GM12878 (cell line): ENCODE measurements around the gene RBBP5. TPM values are rescaled to one million over a fixed set of nuclear protein-coding genes. Genes with fewer than 3 reads are reported as not detected.

Source experiments
- ATAC-seq: fragments of 200-7000 bp; cut with Tn5 transposase; 3 replicates; pipeline ENCODE4 v1.9.1; 2020; ENCODE audit warnings: mild to moderate bottlenecking, moderate library complexity
- BruUV-seq: library from RNA; stranded (reverse); fragments of 400-500 nt; replicated peaks from 2 replicates; lab custom pipeline; 2021; lab: Mats Ljungman, UMichigan
- CTCF ChIA-PET: fragments of 300-600 bp; sonication (Branson Sonifier 250); formaldehyde crosslinking; extraction: SDS; loops from one replicate; lab custom pipeline; 2021; ENCODE audit warnings: inconsistent platforms; lab: Yijun Ruan, JAX
- POLR2A ChIA-PET: fragments of 350-600 bp; formaldehyde crosslinking; extraction: SDS; loops from one replicate; lab custom pipeline; 2021; ENCODE audit warnings: inconsistent platforms; lab: Charles Lee
- RAD21 ChIA-PET: fragments of 300-600 bp; sonication (Branson Sonifier 250); formaldehyde crosslinking; loops from one replicate; lab custom pipeline; 2023; ENCODE audit warnings: antibody characterized with exemption; ENCODE audit not compliant: unreplicated experiment; lab: Charles Lee
- SMC1A ChIA-PET: fragments of 300-600 bp; sonication (Branson Sonifier 250); formaldehyde crosslinking; loops from one replicate; lab custom pipeline; 2023; ENCODE audit not compliant: unreplicated experiment, uncharacterized antibody; lab: Charles Lee
- DNase-seq: peaks from one replicate; pipeline ENCODE4 v3.0.0-alpha.2; 2011; ENCODE audit warnings: low read depth, low spot score
- FAIRE-seq: peaks from 3 replicates; lab custom pipeline; 2011; peaks lifted over from hg19 to GRCh38; lab: Jason Lieb, UNC
- H2AFZ ChIP-seq: 2 replicates; pipeline ENCODE4 v1.6.0; 2011; ENCODE audit warnings: low read depth, low read length, control low read depth; ENCODE audit not compliant: control insufficient read depth
- H3K27ac ChIP-seq: 2 replicates; pipeline ENCODE4 v1.5.1; 2011; ENCODE audit warnings: control low read depth; ENCODE audit not compliant: control insufficient read depth, insufficient read depth
- H3K27me3 ChIP-seq, 2 experiments: replicated peaks in 1 of 2; 2 replicates each; pipeline versions ENCODE4 v1.6.0 to v1.6.1; 2011; ENCODE audit warnings: low read length in 1 of 2; ENCODE audit not compliant: control insufficient read depth in 2 of 2, insufficient read depth in 2 of 2
- H3K36me3 ChIP-seq, 2 experiments: 2 replicates each; pipeline ENCODE4 v1.5.1; 2011; ENCODE audit warnings: low read length in 1 of 2; ENCODE audit not compliant: control insufficient read depth in 2 of 2, insufficient read depth in 2 of 2
- H3K4me1 ChIP-seq: 2 replicates; pipeline ENCODE4 v1.6.1; 2011; ENCODE audit warnings: mild to moderate bottlenecking, low read length, moderate library complexity, mixed read lengths; ENCODE audit not compliant: control insufficient read depth, insufficient read depth
- H3K4me2 ChIP-seq: 2 replicates; pipeline ENCODE4 v1.6.0; 2011; ENCODE audit warnings: control low read depth; ENCODE audit not compliant: control insufficient read depth, insufficient read depth
- H3K4me3 ChIP-seq: fragments of 200-600 bp; sonication (generic); 2 replicates; pipeline ENCODE4 v1.5.1; 2016
- H3K79me2 ChIP-seq: 2 replicates; pipeline ENCODE4 v1.6.0; 2011; ENCODE audit warnings: low read length; ENCODE audit not compliant: control insufficient read depth, insufficient read depth
- H3K9ac ChIP-seq: 2 replicates; pipeline ENCODE4 v1.8.0; 2011; ENCODE audit warnings: low read length, control low read depth, mixed read lengths; ENCODE audit not compliant: control insufficient read depth, insufficient read depth
- H3K9me3 ChIP-seq: replicated peaks from 3 replicates; pipeline ENCODE4 v1.5.1; 2011; ENCODE audit warnings: mild to moderate bottlenecking, low read length; ENCODE audit not compliant: control insufficient read depth, insufficient read depth
- H4K20me1 ChIP-seq: 2 replicates; pipeline ENCODE4 v1.6.0; 2011; ENCODE audit not compliant: control insufficient read depth, insufficient read depth
- BHLHE40 ChIP-seq, 2 experiments: fragments of 450-650 bp in 1 of 2; IDR thresholded peaks; 2 replicates each; pipeline ENCODE4 v1.6.1; 2011 to 2017; ENCODE audit warnings: low read depth in 2 of 2, borderline replicate concordance in 1 of 2, improper control_type of control experiment in 1 of 2, low read length in 1 of 2, mild to moderate bottlenecking in 1 of 2
- CREM ChIP-seq: IDR thresholded peaks from 2 replicates; pipeline ENCODE4 v1.6.1; 2014; ENCODE audit warnings: antibody characterized with exemption, low read depth
- EZH2 ChIP-seq: IDR thresholded peaks from 2 replicates; pipeline ENCODE4 v1.6.1; 2012; ENCODE audit warnings: low read depth, mild to moderate bottlenecking, control low read depth, inconsistent platforms, low read length, borderline replicate concordance; ENCODE audit not compliant: control insufficient read depth
- FOXK2 ChIP-seq: fragments of 450-650 bp; IDR thresholded peaks from 2 replicates; pipeline ENCODE4 v1.6.1; 2017; ENCODE audit warnings: mild to moderate bottlenecking, moderate library complexity
- KDM1A ChIP-seq: fragments of 200-600 bp; sonication (generic); IDR thresholded peaks from 2 replicates; pipeline ENCODE4 v1.6.1; 2016; ENCODE audit warnings: borderline replicate concordance
- NFYB ChIP-seq: IDR thresholded peaks from 2 replicates; pipeline ENCODE4 v1.6.1; 2011; ENCODE audit warnings: low read depth, mild to moderate bottlenecking, low read length, improper control_type of control experiment, moderate library complexity; ENCODE audit not compliant: insufficient read depth
- PML ChIP-seq: IDR thresholded peaks from 2 replicates; pipeline ENCODE4 v1.6.1; 2012; ENCODE audit warnings: low read length, inconsistent platforms
- PRDM15 ChIP-seq: fragments of 450-650 bp; formaldehyde crosslinking; IDR thresholded peaks from 2 replicates; pipeline ENCODE4 v1.4.0; 2020; ENCODE audit warnings: mild to moderate bottlenecking, moderate library complexity
- ZBTB4 ChIP-seq: fragments of 450-650 bp; formaldehyde crosslinking; IDR thresholded peaks from 2 replicates; pipeline ENCODE4 v1.4.0; 2022; ENCODE audit warnings: mild to moderate bottlenecking, moderate library complexity
- WGBS: methylation state at CpG from one replicate; pipeline ENCODE4 v1.1.6; 2016; ENCODE audit warnings: low lambda C conversion rate; ENCODE audit not compliant: insufficient replicate concordance, insufficient coverage; ENCODE audit errors: missing lambda C conversion rate; 5-methylcytosine and 5-hydroxymethylcytosine counted together
- in situ Hi-C: fragments of 300-500 bp; cut with MboI; formaldehyde crosslinking; loops from 9 replicates; pipeline ENCODE4 v1.14.3; 2018; ENCODE audit warnings: mixed read lengths
- intact Hi-C: fragments of 100-400 bp; cut with micrococcal nuclease; formaldehyde crosslinking; loops from one replicate; pipeline ENCODE4 v1.14.2; 2022; ENCODE audit not compliant: unreplicated experiment
- polyA plus RNA-seq, 11 experiments: library from polyadenylated mRNA; depleted of rRNA in 4 of 11; unstranded in 6 of 11; stranded (reverse) in 5 of 11; fragments of >200 nt; fragmentation: Nextera tagmentation in 4 of 11; fragmentation: Illumina TruSeq in 1 of 11; extraction: Ambion mirVana in 4 of 11; extraction: Trizol in 1 of 11; gene quantifications; 1 replicate in 1 of 11; 2 replicates in 10 of 11; pipeline versions ENCODE4 v1.2.1 to v1.2.3, GENCODE V29; 2011 to 2016; ENCODE audit warnings: inconsistent platforms in 2 of 11, missing spikeins in 2 of 11, low read depth in 1 of 11
- total RNA-seq, 4 experiments: library from RNA; depleted of rRNA in 3 of 4; stranded (reverse); fragments of >200 nt in 3 of 4; fragmentation: Illumina TruSeq in 1 of 4; extraction: Trizol in 1 of 4; gene quantifications; 2 replicates each; pipeline versions ENCODE4 v1.2.1 to v1.2.3, GENCODE V29; 2013 to 2021

Gene RBBP5
- total and polyA plus RNA-seq, 10 of the 15 experiments (the other 5 are each of a cell fraction or from before 2014, with no cell fraction given), result 10.0 to 20.6 (median 14.8) TPM

- TF ChIP-seq ZBTB4 (CRISPR knock-in tag) (no peak), KDM1A (no peak), BHLHE40 (IDR thresholded peaks at IDR 0.05; ENCODE audit: borderline replicate concordance in 1 of 2, low read depth in 2 of 2, low read length in 1 of 2) (no peak), EZH2 (no peak)
These were observed 73.4 kb downstream of the RBBP5 start (continued) for GRCh38 chr1:205048382-205048781.

- no peak overlapping the region for H3K4me2 ChIP-seq
- no peak for DNase-seq
- no TSS peak for BruUV-seq
- CTCF ChIA-PET, result no interaction called here
- in situ Hi-C loops (no loop called here), intact Hi-C loops (no loop called here)
- no peak overlapping the region for H2AFZ ChIP-seq
- RAD21 ChIA-PET, result no interaction called here
- SMC1A ChIA-PET, result no interaction called here
- no peak for ATAC-seq
- 22% methylated on average over 5 of the region's 5 CpGs for WGBS
- FAIRE-seq, result no peak
- TF ChIP-seq NFYB (no peak), PRDM15 (CRISPR knock-in tag) (no peak), PML (no peak), FOXK2 (no peak), CREM (no peak)
- POLR2A ChIA-PET, result interaction anchor here (0.5 kb wide), 1 partner anchor 545 kb away, joined by 6 read pairs; no protein-coding TSS in a partner anchor
- no peaks in the 10 kb centered on the region for H3K79me2 ChIP-seq
- H3K9ac ChIP-seq, result no peak overlapping the region
- no peak overlapping the region for H3K27ac ChIP-seq
- H4K20me1 ChIP-seq, result no peaks in the 10 kb centered on the region
- H3K36me3 ChIP-seq, result no peaks in the 10 kb centered on the region
- peaks cover 0 to 10% of the 10 kb centered on the region in 2 experiments; a peak in 3 of 4 replicates for H3K27me3 ChIP-seq
- H3K4me1 ChIP-seq, result no peaks in the 10 kb centered on the region
- H3K4me3 ChIP-seq, result no peak overlapping the region
- no peaks in the 10 kb centered on the region for H3K9me3 ChIP-seq
These were observed 74.0 kb downstream of the RBBP5 start for GRCh38 chr1:205047764-205048231.
